Adrenal gland (tissue), 12 donors: ENCODE measurements around the gene SOX3. TPM values are rescaled to one million over a fixed set of nuclear protein-coding genes. Genes with fewer than 3 reads are reported as not detected.

ENCODE experiments used
- DNase-seq, 7 donors: peaks; one replicate each; pipeline ENCODE4 v3.0.0-alpha.2; 2019 to 2020
- H3K27ac ChIP-seq, 5 donors: fragments of 200-600 bp; sonication (generic) in 4 of 5; 1 replicate in 3 of 5; 2 replicates in 2 of 5; pipeline versions ENCODE4 v1.5.1 to v1.8.0; 2016 to 2020; ENCODE audit warnings: mild to moderate bottlenecking in 1 of 5
- H3K27me3 ChIP-seq: fragments of 200-600 bp; 2 replicates; pipeline ENCODE4 v1.8.0; 2021
- H3K36me3 ChIP-seq, 2 donors: fragments of 200-600 bp; replicated peaks in 1 of 2; 1 replicate in 1 of 2; 2 replicates in 1 of 2; pipeline versions ENCODE4 v1.5.1 to v1.8.0; 2018 to 2022
- H3K4me1 ChIP-seq, 2 donors: fragments of 200-600 bp; replicated peaks in 1 of 2; 1 replicate in 1 of 2; 2 replicates in 1 of 2; pipeline versions ENCODE4 v1.5.1 to v1.8.0; 2018 to 2021
- H3K4me3 ChIP-seq, 4 donors: fragments of 200-600 bp; sonication (generic) in 3 of 4; one replicate each; pipeline ENCODE4 v1.5.1; 2016 to 2018
- H3K9me3 ChIP-seq, 3 donors: fragments of 200-600 bp; sonication (generic) in 1 of 3; replicated peaks in 1 of 3; 1 replicate in 2 of 3; 2 replicates in 1 of 3; pipeline versions ENCODE4 v1.5.1 to v1.8.0; 2016 to 2021
- CTCF ChIP-seq, 6 experiments: fragments of 450-650 bp in 4 of 6; fragments of 200-600 bp in 2 of 6; sonication (generic) in 1 of 6; IDR thresholded peaks; 1 replicate in 5 of 6; 2 replicates in 1 of 6; pipeline versions ENCODE4 v1.5.1 to v1.8.0; 2016 to 2021; ENCODE audit warnings: antibody characterized with exemption in 6 of 6, mild to moderate bottlenecking in 2 of 6, moderate library complexity in 1 of 6
- POLR2A ChIP-seq, 2 donors: fragments of 450-650 bp; IDR thresholded peaks; one replicate each; pipeline ENCODE4 v1.6.1; 2017; ENCODE audit warnings: antibody characterized with exemption in 2 of 2, mild to moderate bottlenecking in 2 of 2, moderate library complexity in 1 of 2
- WGBS, 4 donors: extraction: QIAGEN DNeasy Blood & Tissue Kit in 2 of 4; methylation state at CpG; one replicate each; pipeline versions ENCODE4 v1.1.5 to v1.1.7; 2013 to 2017; 5-methylcytosine and 5-hydroxymethylcytosine counted together
- intact Hi-C, 2 donors: fragments of 100-400 bp; cut with DNase I; formaldehyde crosslinking; loops; one replicate each; pipeline versions ENCODE4 v1.14.1 to v1.15.0; 2022 to 2023
- polyA plus RNA-seq, 3 donors: library from polyadenylated mRNA; stranded (reverse); fragments of 200-250 nt in 2 of 3; fragments of 350-450 nt in 1 of 3; fragmentation: Illumina TruSeq in 1 of 3; extraction: RNeasy Lipid Tissue Mini Kit (QIAGEN cat#74804) in 1 of 3; gene quantifications; one replicate each; pipeline ENCODE4 v1.2.3, GENCODE V29; 2013 to 2014
- total RNA-seq, 9 donors: library from RNA; depleted of rRNA in 4 of 9; stranded (reverse); fragments of >200 nt in 4 of 9; fragments of 120-200 nt in 1 of 9; fragmentation: NEBNext Ultra II Directional in 1 of 9; extraction: Animal tissue kit (Norgen Biotek cat#: 25700) in 1 of 9; gene quantifications; one replicate each; pipeline versions ENCODE4 v1.1.0 to v1.2.4, GENCODE V29; 2013 to 2023
- donor health status: healthy with polysubstance abuse.
- donor health status: Bipolar disorder and iron deficiency.
- donor health status: DM: yes; HTN: yes; CAD: no.
- donor health status: DM: no; HTN: no; CAD: no.
- donor health status: DM: no; HTN: no; CAD: no.
- donor health status: DM: yes; HTN: yes; CAD: no.

The SOX3 gene
- total and polyA plus RNA-seq, 12 donors, result 0.20 to 0.55 (median 0.25) TPM; not detected in 6

GRCh38 chrX:140524556-140524955, 19.7 kb upstream of the SOX3 start:
- no peak overlapping the region for H3K4me3 ChIP-seq
- H3K27ac ChIP-seq, result no peak overlapping the region
- TF ChIP-seq POLR2A (IDR thresholded peaks at IDR 0.05), result no peak
- no peak for TF ChIP-seq CTCF (IDR thresholded peaks at IDR 0.05)
- DNase-seq, result no peak
- H3K9me3 ChIP-seq, result no peaks in the 10 kb centered on the region
- intact Hi-C loops, result no loop called here
- peaks cover 28% of the 10 kb centered on the region for H3K27me3 ChIP-seq
- WGBS, 4 donors, result 29 to 52% (median 37%) methylated on average over 2 of the region's 2 CpGs
- no peaks in the 10 kb centered on the region for H3K36me3 ChIP-seq
- H3K4me1 ChIP-seq, result no peaks in the 10 kb centered on the region

GRCh38 chrX:140521393-140521792, 16.5 kb upstream of the SOX3 start:
- no peaks in the 10 kb centered on the region for H3K9me3 ChIP-seq
- DNase-seq, result no peak
- H3K36me3 ChIP-seq, result no peaks in the 10 kb centered on the region
- intact Hi-C loops, result no loop called here
- 36 to 53% (median 39%) methylated on average over 5 of the region's 5 CpGs for WGBS, 4 donors
- H3K27me3 ChIP-seq, result peaks cover 44% of the 10 kb centered on the region
- no peak overlapping the region for H3K4me3 ChIP-seq
- H3K4me1 ChIP-seq, result no peaks in the 10 kb centered on the region
- TF ChIP-seq POLR2A (IDR thresholded peaks at IDR 0.05), result no peak
- TF ChIP-seq CTCF (IDR thresholded peaks at IDR 0.05), result no peak
- no peak overlapping the region for H3K27ac ChIP-seq

- DNase-seq, result no peak
- no peak for TF ChIP-seq CTCF (IDR thresholded peaks at IDR 0.05)
- no peak for TF ChIP-seq POLR2A (IDR thresholded peaks at IDR 0.05)
- Histone ChIP-seq H3K27ac (no peak overlapping the region), H3K27me3 (peaks cover 61% of the 10 kb centered on the region), H3K4me3 (no peak overlapping the region), H3K36me3 (no peaks in the 10 kb centered on the region), H3K4me1 (no peaks in the 10 kb centered on the region), H3K9me3 (no peaks in the 10 kb centered on the region)
- 69 to 87% (median 78%) methylated on average over 1 of the region's 1 CpG for WGBS, 4 donors
- intact Hi-C loops, result no loop called here
These were observed 9.7 kb upstream of the SOX3 start for GRCh38 chrX:140514554-140514953.

GRCh38 chrX:140510895-140511295, 6.0 kb upstream of the SOX3 start:
- no peaks in the 10 kb centered on the region for H3K4me1 ChIP-seq
- TF ChIP-seq POLR2A (IDR thresholded peaks at IDR 0.05) (no peak), CTCF (IDR thresholded peaks at IDR 0.05) (no peak)
- H3K9me3 ChIP-seq, result no peaks in the 10 kb centered on the region
- H3K27me3 ChIP-seq, result peaks cover 77% of the 10 kb centered on the region
- intact Hi-C loops, result no loop called here
- WGBS, 4 donors, result 9 to 29% (median 19%) methylated on average over 7 to 42 of the region's 42 CpGs
- DNase-seq, result no peak
- H3K36me3 ChIP-seq, result no peaks in the 10 kb centered on the region
- no peak overlapping the region for H3K27ac ChIP-seq
- H3K4me3 ChIP-seq, result no peak overlapping the region
